Measurements from ENCODE around the gene TEAD3. TPM values are rescaled to one million over a fixed set of nuclear protein-coding genes. Genes with fewer than 3 reads are reported as not detected.
"Not testable (repeated sequence)": the region's sequence is repeated elsewhere in the genome, so short reads cannot be mapped to it uniquely, and the experiment has no call there.

TEAD3 gene
- total RNA-seq, 2 experiments from 2014 or later = 1.4 to 1.5 TPM

- intact Hi-C loops (cut with DNase I, micrococcal nuclease) = no loop called here
- ChIA-PET CTCF (interaction anchor here (0.6 to 1.2 kb wide), 4 partner anchors 11 to 1289 kb away, joined by 3 to 6 read pairs (median 4); no protein-coding TSS in a partner anchor), POLR2A (interaction anchor here (1.0 kb wide), 1 partner anchor 99 kb away, joined by 3 read pairs; no protein-coding TSS in a partner anchor)
- no peak for ATAC-seq
- no peaks in the 10 kb centered on the region for H3K9me3 Mint-ChIP-seq (ENCODE audit: low read depth)
- peaks cover 4% of the 10 kb centered on the region for H3K4me1 Mint-ChIP-seq
- no peaks in the 10 kb centered on the region for H3K36me3 Mint-ChIP-seq (ENCODE audit: low read depth)
- H3K27ac Mint-ChIP-seq = no peak overlapping the region
- H3K27me3 Mint-ChIP-seq = no peaks in the 10 kb centered on the region
- H3K4me3 Mint-ChIP-seq = no peak overlapping the region
- DNase-seq = no peak
These were observed 53.4 kb downstream of the TEAD3 start for GRCh38 chr6:35443341-35444030.

DNA sequence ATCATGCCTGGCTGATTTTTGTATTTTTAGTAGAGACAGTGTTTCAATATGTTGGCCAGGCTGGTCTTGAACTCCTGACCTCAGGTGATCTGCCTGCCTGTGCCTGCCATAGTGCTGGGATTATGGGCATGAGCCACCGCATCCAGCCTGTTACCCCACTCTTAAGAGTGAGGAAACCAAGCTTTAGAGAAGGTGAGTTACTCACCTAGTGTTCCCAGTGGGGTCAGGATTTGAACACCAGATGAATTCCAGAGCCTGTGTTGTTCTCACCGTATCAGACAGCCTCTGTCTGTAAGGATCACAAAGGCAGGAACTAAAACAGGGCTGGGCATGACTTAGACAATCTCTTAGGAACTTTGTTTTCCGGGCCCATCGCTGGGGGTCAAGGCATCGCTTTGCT is 54.2 kb downstream of the TEAD3 start:
- no peak overlapping the region for H3K27ac Mint-ChIP-seq
- peaks cover 4% of the 10 kb centered on the region for H3K4me1 Mint-ChIP-seq
- ChIA-PET POLR2A (interaction anchor here (1.0 kb wide), 1 partner anchor 98 kb away, joined by 3 read pairs; no protein-coding TSS in a partner anchor), CTCF (interaction anchor here (0.5 to 1.5 kb wide), 5 partner anchors 69 to 1288 kb away, joined by 3 to 4 read pairs (median 3); no protein-coding TSS in a partner anchor)
- no peak overlapping the region for H3K4me3 Mint-ChIP-seq
- intact Hi-C loops (cut with DNase I, micrococcal nuclease) = no loop called here
- H3K9me3 Mint-ChIP-seq (ENCODE audit: low read depth) = no peaks in the 10 kb centered on the region
- no peaks in the 10 kb centered on the region for H3K27me3 Mint-ChIP-seq
- ATAC-seq = no peak
- no peak for DNase-seq
- no peaks in the 10 kb centered on the region for H3K36me3 Mint-ChIP-seq (ENCODE audit: low read depth)

DNA sequence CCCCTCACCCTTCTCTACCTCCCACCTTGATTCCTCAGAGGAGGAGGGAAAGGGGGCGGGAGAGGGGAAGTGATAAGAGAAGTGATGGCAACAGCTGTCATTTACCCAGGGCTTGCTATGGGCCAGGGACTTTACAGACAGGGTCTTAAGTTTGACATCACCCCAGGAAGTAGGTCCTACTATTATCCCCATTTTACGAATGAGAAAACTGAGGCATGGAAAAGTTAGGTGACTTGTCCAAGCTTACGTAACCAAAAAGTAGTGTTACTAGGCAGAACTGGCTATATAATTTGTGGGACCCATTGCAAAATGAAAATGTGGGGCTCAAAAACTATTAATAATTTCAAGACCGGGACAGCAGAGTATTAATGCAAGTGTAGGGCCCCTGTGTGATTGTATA is 55.2 kb downstream of the TEAD3 start:
- POLR2A ChIA-PET = no interaction called here
- no peaks in the 10 kb centered on the region for H3K36me3 Mint-ChIP-seq (ENCODE audit: low read depth)
- peaks cover 4% of the 10 kb centered on the region for H3K4me1 Mint-ChIP-seq
- ATAC-seq = no peak
- no peak overlapping the region for H3K27ac Mint-ChIP-seq
- H3K9me3 Mint-ChIP-seq (ENCODE audit: low read depth) = no peaks in the 10 kb centered on the region
- DNase-seq = no peak
- H3K27me3 Mint-ChIP-seq = no peaks in the 10 kb centered on the region
- intact Hi-C loops (cut with DNase I, micrococcal nuclease) = no loop called here
- H3K4me3 Mint-ChIP-seq = no peak overlapping the region
- CTCF ChIA-PET = interaction anchor here (1.5 kb wide), 1 partner anchor 97 kb away, joined by 3 read pairs; no protein-coding TSS in a partner anchor

DNA sequence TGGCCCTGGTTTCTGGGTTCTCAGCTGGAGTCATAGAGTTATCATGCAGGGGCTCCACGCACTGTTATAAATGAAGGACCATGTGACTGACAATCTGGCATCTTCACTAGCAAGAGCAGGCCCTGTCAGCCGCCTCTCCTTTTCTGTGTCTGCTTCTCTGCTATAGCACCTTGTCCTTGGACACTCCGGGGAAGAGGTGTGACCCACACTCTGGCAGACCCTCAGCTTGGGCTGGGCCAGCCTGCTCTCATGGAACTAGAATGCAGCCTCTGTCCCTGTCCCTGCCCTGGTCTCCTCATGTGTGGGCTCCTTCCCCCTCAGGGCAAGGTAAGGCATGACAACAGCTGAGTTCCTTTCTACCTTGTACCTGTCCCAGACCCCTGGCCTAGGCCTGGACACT is 55.7 kb downstream of the TEAD3 start:
- H3K27me3 Mint-ChIP-seq = no peaks in the 10 kb centered on the region
- DNase-seq = no peak
- ChIA-PET CTCF (interaction anchor here (1.5 kb wide), 1 partner anchor 96 kb away, joined by 3 read pairs; no protein-coding TSS in a partner anchor), POLR2A (no interaction called here)
- intact Hi-C loops (cut with DNase I, micrococcal nuclease) = no loop called here
- no peak for ATAC-seq
- H3K27ac Mint-ChIP-seq = no peak overlapping the region
- H3K4me1 Mint-ChIP-seq = peaks cover 4% of the 10 kb centered on the region
- no peaks in the 10 kb centered on the region for H3K9me3 Mint-ChIP-seq (ENCODE audit: low read depth)
- no peaks in the 10 kb centered on the region for H3K36me3 Mint-ChIP-seq (ENCODE audit: low read depth)
- H3K4me3 Mint-ChIP-seq = no peak overlapping the region

- no peaks in the 10 kb centered on the region for H3K36me3 Mint-ChIP-seq (ENCODE audit: low read depth)
- H3K4me3 Mint-ChIP-seq = no peak overlapping the region
- ChIA-PET CTCF (interaction anchor here (0.6 kb wide), 1 partner anchor 84 kb away, joined by 3 read pairs; no protein-coding TSS in a partner anchor), POLR2A (no interaction called here)
- H3K27ac Mint-ChIP-seq = no peak overlapping the region
- DNase-seq = no peak
- intact Hi-C loops (cut with DNase I, micrococcal nuclease) = no loop called here
- no peaks in the 10 kb centered on the region for H3K9me3 Mint-ChIP-seq (ENCODE audit: low read depth)
- no peak for ATAC-seq
- H3K4me1 Mint-ChIP-seq = no peaks in the 10 kb centered on the region
- H3K27me3 Mint-ChIP-seq = no peaks in the 10 kb centered on the region
These were observed 57.6 kb downstream of the TEAD3 start for GRCh38 chr6:35439308-35439707.

DNA sequence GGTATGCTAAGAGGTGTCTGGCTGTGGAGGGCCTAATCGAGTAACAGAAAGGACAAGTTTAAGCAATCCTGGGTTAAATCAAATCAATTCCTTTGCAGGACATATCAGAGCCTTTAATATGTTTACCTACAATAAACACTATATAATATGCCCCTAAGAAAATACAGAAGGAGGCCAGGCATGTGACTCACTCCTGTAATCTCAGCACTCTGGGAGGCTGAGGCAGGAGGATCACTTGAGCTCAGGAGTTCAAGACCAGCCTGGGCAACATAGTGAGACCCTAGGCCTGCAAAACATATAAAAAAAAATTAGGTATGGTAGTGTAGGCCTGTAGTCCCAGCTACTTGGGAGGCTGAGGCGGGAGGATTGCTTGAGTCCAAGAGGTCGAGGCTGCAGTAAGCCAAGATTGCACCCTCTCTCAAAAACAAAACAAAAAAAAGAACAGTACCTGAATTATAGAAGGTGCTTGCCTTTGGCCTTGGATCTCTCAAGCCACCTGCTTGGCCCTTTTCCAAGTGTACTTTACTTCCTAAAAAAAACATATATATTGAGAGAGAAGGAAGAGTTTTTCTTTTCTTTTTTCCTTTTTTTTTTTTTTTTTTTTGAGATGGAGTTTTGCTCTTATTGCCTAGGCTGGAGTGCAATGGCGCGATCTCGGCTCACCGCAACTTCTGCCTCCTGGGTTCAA is 58.4 kb downstream of the TEAD3 start:
- H3K27me3 Mint-ChIP-seq; intact Hi-C loops (cut with DNase I, micrococcal nuclease); H3K36me3 Mint-ChIP-seq (ENCODE audit: low read depth); DNase-seq; H3K4me1 Mint-ChIP-seq; H3K4me3 Mint-ChIP-seq; POLR2A ChIA-PET; H3K9me3 Mint-ChIP-seq (ENCODE audit: low read depth); H3K27ac Mint-ChIP-seq; ATAC-seq: not testable (repeated sequence)
- CTCF ChIA-PET = interaction anchor here (1.5 kb wide), 1 partner anchor 11 kb away, joined by 5 read pairs; no protein-coding TSS in a partner anchor

DNA sequence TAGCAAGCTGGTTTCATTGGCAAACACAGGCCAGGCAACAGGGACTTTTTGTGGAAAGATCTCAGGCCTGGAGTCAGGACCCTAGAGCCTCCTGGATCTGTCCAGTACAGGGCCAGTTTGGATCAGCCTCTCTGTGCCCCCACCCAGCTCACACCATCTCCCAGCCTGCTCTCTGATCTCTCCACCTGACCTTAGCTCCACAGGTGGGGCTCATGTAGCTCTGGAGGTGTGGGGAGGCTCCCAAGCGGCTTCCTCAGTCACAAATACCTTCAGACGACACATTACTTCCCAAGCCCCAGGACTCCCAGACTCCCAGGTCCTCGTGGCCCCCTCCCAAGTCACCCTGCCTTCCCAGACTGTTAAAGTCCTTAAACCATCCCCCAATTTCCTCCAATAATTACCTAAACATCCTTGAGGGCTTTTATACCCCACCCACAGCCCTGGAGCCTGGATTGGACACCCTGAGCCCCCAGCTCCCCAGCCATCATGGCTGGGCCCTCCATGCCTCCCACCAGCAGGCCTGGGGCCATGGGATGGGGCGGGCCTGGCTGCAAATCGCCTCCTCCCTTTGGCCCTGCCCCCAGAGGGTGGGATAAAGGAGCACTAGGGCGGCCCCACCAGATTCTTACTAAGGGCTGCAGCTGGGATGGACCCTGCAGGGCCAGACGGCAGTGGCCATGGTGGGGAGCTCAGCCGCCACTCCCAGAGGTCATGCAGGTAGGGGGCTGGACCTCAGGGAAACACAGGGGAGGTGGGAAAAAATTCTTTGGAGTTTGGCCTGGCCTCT is 60.6 kb downstream of the TEAD3 start:
- no peaks in the 10 kb centered on the region for H3K9me3 Mint-ChIP-seq (ENCODE audit: low read depth)
- ATAC-seq = no peak
- intact Hi-C loops (cut with DNase I, micrococcal nuclease) = no loop called here

GRCh38 chr6:35435074-35435837 is 61.6 kb downstream of the TEAD3 start:
- ChIA-PET CTCF (interaction anchor here (0.8 to 1.1 kb wide), 3 partner anchors 10 to 108 kb away, joined by 3 to 4 read pairs (median 3); no protein-coding TSS in a partner anchor), POLR2A (interaction anchor here (0.6 kb wide), 1 partner anchor 718 kb away, joined by 3 read pairs; no protein-coding TSS in a partner anchor)
- Mint-ChIP-seq H3K27ac (no peak overlapping the region), H3K36me3 (ENCODE audit: low read depth) (no peaks in the 10 kb centered on the region), H3K4me1 (no peaks in the 10 kb centered on the region), H3K27me3 (no peaks in the 10 kb centered on the region), H3K9me3 (ENCODE audit: low read depth) (no peaks in the 10 kb centered on the region), H3K4me3 (no peak overlapping the region)
- ATAC-seq (no peak), DNase-seq (no peak)
- intact Hi-C loops (cut with DNase I, micrococcal nuclease) = no loop called here

More for the DNA sequence above, 60.6 kb downstream of the TEAD3 start:
- H3K27me3 Mint-ChIP-seq = no peaks in the 10 kb centered on the region
- no peaks in the 10 kb centered on the region for H3K4me1 Mint-ChIP-seq
- no peak overlapping the region for H3K27ac Mint-ChIP-seq
- H3K36me3 Mint-ChIP-seq (ENCODE audit: low read depth) = no peaks in the 10 kb centered on the region
- ChIA-PET POLR2A (no interaction called here), CTCF (interaction anchor here (0.6 to 1.5 kb wide), 6 partner anchors 11 to 109 kb away, joined by 3 to 4 read pairs (median 3); no protein-coding TSS in a partner anchor)
- DNase-seq = no peak
- H3K4me3 Mint-ChIP-seq = no peak overlapping the region

DNA sequence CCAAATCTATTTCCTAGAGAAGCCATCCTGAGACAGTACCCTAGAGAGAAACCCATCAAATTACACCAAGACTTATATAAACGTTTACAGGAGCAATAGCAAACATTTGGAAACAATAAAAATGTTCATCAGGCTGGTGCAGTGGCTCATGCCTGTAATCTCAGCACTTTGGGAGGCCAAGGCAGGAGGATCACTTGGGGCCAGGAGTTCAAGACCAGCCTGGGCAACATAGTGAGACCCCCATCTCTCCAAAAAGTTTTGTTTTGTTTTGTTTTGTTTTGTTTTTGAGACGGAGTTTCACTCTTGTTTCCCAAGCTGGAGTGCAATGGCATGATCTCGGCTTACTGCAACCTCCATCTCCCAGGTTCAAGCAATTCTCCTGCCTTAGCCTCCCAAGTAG is 64.2 kb downstream of the TEAD3 start:
- H3K27me3 Mint-ChIP-seq; intact Hi-C loops (cut with DNase I, micrococcal nuclease); H3K4me1 Mint-ChIP-seq; H3K27ac Mint-ChIP-seq; DNase-seq; H3K4me3 Mint-ChIP-seq; POLR2A ChIA-PET; ATAC-seq: not testable (repeated sequence)
- Mint-ChIP-seq H3K9me3 (ENCODE audit: low read depth) (peaks cover 12% of the 10 kb centered on the region), H3K36me3 (ENCODE audit: low read depth) (peaks cover 19% of the 10 kb centered on the region)
- CTCF ChIA-PET = interaction anchor here (0.6 to 1.6 kb wide), 3 partner anchors 11 to 30 kb away, joined by 4 to 6 read pairs (median 4); no protein-coding TSS in a partner anchor

- intact Hi-C loops (cut with DNase I, micrococcal nuclease) = no loop called here
- Mint-ChIP-seq H3K36me3 (ENCODE audit: low read depth) (peaks cover 19% of the 10 kb centered on the region), H3K4me3 (no peak overlapping the region), H3K9me3 (ENCODE audit: low read depth) (peaks cover 12% of the 10 kb centered on the region), H3K27me3 (no peaks in the 10 kb centered on the region), H3K4me1 (no peaks in the 10 kb centered on the region), H3K27ac (no peak overlapping the region)
- ChIA-PET CTCF (interaction anchor here (0.6 to 1.6 kb wide), 3 partner anchors 12 to 30 kb away, joined by 4 to 6 read pairs (median 4); no protein-coding TSS in a partner anchor), POLR2A (no interaction called here)
- DNase-seq (no peak), ATAC-seq (no peak)
These were observed 64.6 kb downstream of the TEAD3 start for GRCh38 chr6:35432291-35432690.

Data from activated CD4-positive, alpha-beta T cell treated with anti-CD3 and anti-CD28 coated beads for 36 hours (primary cell).